ENCODE results near the gene PDLIM1. TPM values are rescaled to one million over a fixed set of nuclear protein-coding genes. Genes with fewer than 3 reads are reported as not detected.

PDLIM1 gene
- total and polyA plus RNA-seq, 2 donors from 2014 or later, result 72.9 to 148 TPM

- Histone ChIP-seq H3K4me3 (ENCODE audit: low read length in 3 of 3) (no peak overlapping the region), H3K36me3 (ENCODE audit: control insufficient read depth in 2 of 3, insufficient read depth in 3 of 3, low read length in 3 of 3) (no peaks in the 10 kb centered on the region), H3K9me3 (ENCODE audit: control insufficient read depth in 2 of 3, insufficient read depth in 1 of 3, low read length in 3 of 3) (no peaks in the 10 kb centered on the region), H3K4me1 (ENCODE audit: control insufficient read depth in 2 of 3, insufficient read depth in 2 of 3, low read depth in 1 of 3, low read length in 3 of 3) (no peaks in the 10 kb centered on the region), H3K27me3 (ENCODE audit: control insufficient read depth, insufficient read depth, low read length) (no peaks in the 10 kb centered on the region), H3K9ac (ENCODE audit: low read length in 3 of 3) (no peak overlapping the region), H3K27ac (ENCODE audit: low read depth in 2 of 2, low read length in 2 of 2) (no peak overlapping the region)
- FAIRE-seq (no peak), DNase-seq (no peak)
- TF ChIP-seq CTCF (IDR thresholded peaks at IDR 0.05; ENCODE audit: borderline replicate concordance, extremely low read depth, insufficient read depth), result no peak
- intact Hi-C loops (cut with DNase I), result no loop called here
Observed at GRCh38 chr10:95201736-95202135, 89.1 kb downstream of the PDLIM1 start.

GRCh38 chr10:95196046-95196445 lies 94.8 kb downstream of the PDLIM1 start:
- no peak for DNase-seq
- Histone ChIP-seq H3K27me3 (ENCODE audit: control insufficient read depth, insufficient read depth, low read length) (no peaks in the 10 kb centered on the region), H3K27ac (ENCODE audit: low read depth in 2 of 2, low read length in 2 of 2) (no peak overlapping the region), H3K36me3 (ENCODE audit: control insufficient read depth in 2 of 3, insufficient read depth in 3 of 3, low read length in 3 of 3) (no peaks in the 10 kb centered on the region), H3K4me3 (ENCODE audit: low read length in 3 of 3) (no peak overlapping the region), H3K9me3 (ENCODE audit: control insufficient read depth in 2 of 3, insufficient read depth in 1 of 3, low read length in 3 of 3) (no peaks in the 10 kb centered on the region), H3K9ac (ENCODE audit: low read length in 3 of 3) (no peak overlapping the region), H3K4me1 (ENCODE audit: control insufficient read depth in 2 of 3, insufficient read depth in 2 of 3, low read depth in 1 of 3, low read length in 3 of 3) (no peaks in the 10 kb centered on the region)
- intact Hi-C loops (cut with DNase I), result no loop called here
- TF ChIP-seq CTCF (IDR thresholded peaks at IDR 0.05; ENCODE audit: borderline replicate concordance, extremely low read depth, insufficient read depth), result no peak
- FAIRE-seq, result no peak

GRCh38 chr10:95193944-95194343 lies 96.9 kb downstream of the PDLIM1 start, which contains the start of gene ACSM6:
Gene ACSM6 (plus strand): TSS chr10:95194238. CDS start chr10:95194486, 248 bp downstream.
- TF ChIP-seq CTCF (IDR thresholded peaks at IDR 0.05; ENCODE audit: borderline replicate concordance, extremely low read depth, insufficient read depth), result no peak
- H3K27ac ChIP-seq (ENCODE audit: low read depth in 2 of 2, low read length in 2 of 2), result no peak within 1 kb of the TSS
- FAIRE-seq, result no peak
- H3K4me1 ChIP-seq (ENCODE audit: control insufficient read depth in 2 of 3, insufficient read depth in 2 of 3, low read depth in 1 of 3, low read length in 3 of 3), result no peaks in the 10 kb centered on the region
- no peaks in the 10 kb centered on the region for H3K36me3 ChIP-seq (ENCODE audit: control insufficient read depth in 2 of 3, insufficient read depth in 3 of 3, low read length in 3 of 3)
- no peaks in the 10 kb centered on the region for H3K9me3 ChIP-seq (ENCODE audit: control insufficient read depth in 2 of 3, insufficient read depth in 1 of 3, low read length in 3 of 3)
- intact Hi-C loops (cut with DNase I), result no loop called here
- no peak within 1 kb of the TSS for H3K4me3 ChIP-seq (ENCODE audit: low read length in 3 of 3)
- H3K9ac ChIP-seq (ENCODE audit: low read length in 3 of 3), result no peak within 1 kb of the TSS
- DNase-seq, result no peak
- H3K27me3 ChIP-seq (ENCODE audit: control insufficient read depth, insufficient read depth, low read length), result no peaks in the 10 kb centered on the region

- Histone ChIP-seq H3K27me3 (ENCODE audit: control insufficient read depth, insufficient read depth, low read length) (no peaks in the 10 kb centered on the region), H3K4me1 (ENCODE audit: control insufficient read depth in 2 of 3, insufficient read depth in 2 of 3, low read depth in 1 of 3, low read length in 3 of 3) (no peaks in the 10 kb centered on the region), H3K9me3 (ENCODE audit: control insufficient read depth in 2 of 3, insufficient read depth in 1 of 3, low read length in 3 of 3) (no peaks in the 10 kb centered on the region), H3K27ac (ENCODE audit: low read depth in 2 of 2, low read length in 2 of 2) (no peak overlapping the region), H3K9ac (ENCODE audit: low read length in 3 of 3) (no peak overlapping the region), H3K4me3 (ENCODE audit: low read length in 3 of 3) (no peak overlapping the region), H3K36me3 (ENCODE audit: control insufficient read depth in 2 of 3, insufficient read depth in 3 of 3, low read length in 3 of 3) (no peaks in the 10 kb centered on the region)
- no peak for TF ChIP-seq CTCF (IDR thresholded peaks at IDR 0.05; ENCODE audit: borderline replicate concordance, extremely low read depth, insufficient read depth)
- no peak for DNase-seq
- intact Hi-C loops (cut with DNase I), result no loop called here
- FAIRE-seq, result no peak
Observed at GRCh38 chr10:95188593-95188992, 102.2 kb downstream of the PDLIM1 start.

Data from kidney (tissue), 14 donors.